ENCODE results near the gene PFKFB3. TPM values are rescaled to one million over a fixed set of nuclear protein-coding genes. Genes with fewer than 3 reads are reported as not detected.

PFKFB3 gene
- total and polyA plus RNA-seq, 2 of the 13 experiments (the other 11 are each of a cell fraction or from before 2014, with no cell fraction given): 1.2 to 13.3 TPM

DNA sequence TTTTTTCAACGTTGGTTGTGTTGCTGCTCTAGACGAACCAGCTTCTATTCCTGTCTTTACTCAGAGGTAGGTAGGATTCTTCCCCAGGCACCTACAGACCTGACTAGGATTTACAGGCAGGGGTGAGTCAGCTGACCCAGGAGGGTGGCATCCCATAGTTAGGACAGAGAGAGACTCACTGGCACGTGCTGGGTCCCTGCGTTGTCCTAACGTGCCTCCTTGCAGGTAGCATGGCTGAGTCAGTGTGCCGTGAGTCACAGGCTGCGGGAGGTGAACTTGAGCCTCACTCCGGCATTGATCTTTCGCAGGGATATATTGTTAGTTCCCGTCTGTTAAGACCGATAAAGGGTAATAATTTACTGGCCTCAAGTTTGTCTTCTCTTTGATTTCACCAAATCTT is 96.5 kb downstream of the PFKFB3 start (continued):
- TF ChIP-seq, protein P1, sequence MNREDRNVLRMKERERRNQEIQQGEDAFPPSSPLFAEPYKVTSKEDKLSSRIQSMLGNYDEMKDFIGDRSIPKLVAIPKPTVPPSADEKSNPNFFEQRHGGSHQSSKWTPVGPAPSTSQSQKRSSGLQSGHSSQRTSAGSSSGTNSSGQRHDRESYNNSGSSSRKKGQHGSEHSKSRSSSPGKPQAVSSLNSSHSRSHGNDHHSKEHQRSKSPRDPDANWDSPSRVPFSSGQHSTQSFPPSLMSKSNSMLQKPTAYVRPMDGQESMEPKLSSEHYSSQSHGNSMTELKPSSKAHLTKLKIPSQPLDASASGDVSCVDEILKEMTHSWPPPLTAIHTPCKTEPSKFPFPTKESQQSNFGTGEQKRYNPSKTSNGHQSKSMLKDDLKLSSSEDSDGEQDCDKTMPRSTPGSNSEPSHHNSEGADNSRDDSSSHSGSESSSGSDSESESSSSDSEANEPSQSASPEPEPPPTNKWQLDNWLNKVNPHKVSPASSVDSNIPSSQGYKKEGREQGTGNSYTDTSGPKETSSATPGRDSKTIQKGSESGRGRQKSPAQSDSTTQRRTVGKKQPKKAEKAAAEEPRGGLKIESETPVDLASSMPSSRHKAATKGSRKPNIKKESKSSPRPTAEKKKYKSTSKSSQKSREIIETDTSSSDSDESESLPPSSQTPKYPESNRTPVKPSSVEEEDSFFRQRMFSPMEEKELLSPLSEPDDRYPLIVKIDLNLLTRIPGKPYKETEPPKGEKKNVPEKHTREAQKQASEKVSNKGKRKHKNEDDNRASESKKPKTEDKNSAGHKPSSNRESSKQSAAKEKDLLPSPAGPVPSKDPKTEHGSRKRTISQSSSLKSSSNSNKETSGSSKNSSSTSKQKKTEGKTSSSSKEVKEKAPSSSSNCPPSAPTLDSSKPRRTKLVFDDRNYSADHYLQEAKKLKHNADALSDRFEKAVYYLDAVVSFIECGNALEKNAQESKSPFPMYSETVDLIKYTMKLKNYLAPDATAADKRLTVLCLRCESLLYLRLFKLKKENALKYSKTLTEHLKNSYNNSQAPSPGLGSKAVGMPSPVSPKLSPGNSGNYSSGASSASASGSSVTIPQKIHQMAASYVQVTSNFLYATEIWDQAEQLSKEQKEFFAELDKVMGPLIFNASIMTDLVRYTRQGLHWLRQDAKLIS (CRISPR knock-in tag; IDR thresholded peaks at IDR 0.05): no peak
- TF ChIP-seq SMYD3 (CRISPR knock-in tag; IDR thresholded peaks at IDR 0.05): no peak
- TF ChIP-seq ZKSCAN1 (IDR thresholded peaks at IDR 0.05; ENCODE audit: low read length): no peak
- no peak for TF ChIP-seq TRIM24 (CRISPR knock-in tag; IDR thresholded peaks at IDR 0.05)
- no peak for TF ChIP-seq MXI1 (IDR thresholded peaks at IDR 0.05; ENCODE audit: borderline replicate concordance, low read depth, low read length)
- TF ChIP-seq AGO1 (IDR thresholded peaks at IDR 0.05; ENCODE audit: low read depth, low read length, poor library complexity, severe bottlenecking): no peak
- no peak for TF ChIP-seq ZNF430 (CRISPR knock-in tag; IDR thresholded peaks at IDR 0.05)
- TF ChIP-seq, protein P2, sequence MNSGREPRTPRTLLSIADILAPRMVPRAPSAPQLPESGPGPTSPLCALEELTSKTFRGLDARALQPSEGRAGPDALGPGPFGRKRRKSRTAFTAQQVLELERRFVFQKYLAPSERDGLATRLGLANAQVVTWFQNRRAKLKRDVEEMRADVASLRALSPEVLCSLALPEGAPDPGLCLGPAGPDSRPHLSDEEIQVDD (CRISPR knock-in tag; IDR thresholded peaks at IDR 0.05; ENCODE audit: borderline replicate concordance): no peak
- TF ChIP-seq ZNF251 (CRISPR knock-in tag; IDR thresholded peaks at IDR 0.05): no peak
- no peak for TF ChIP-seq ZNF17 (CRISPR knock-in tag; IDR thresholded peaks at IDR 0.05)
- TF ChIP-seq TCF7 (IDR thresholded peaks at IDR 0.05; ENCODE audit: low read depth): 0 out of 2 replicates have a peak, but pooled peaks have one; percentile 39
- no peak for TF ChIP-seq FOXC1 (CRISPR knock-in tag; IDR thresholded peaks at IDR 0.05; ENCODE audit: borderline replicate concordance)
- no peak for TF ChIP-seq HOXA5 (CRISPR knock-in tag; IDR thresholded peaks at IDR 0.05)
- TF ChIP-seq SRSF1 (optimal IDR thresholded peaks at IDR 0.05; ENCODE audit: low read depth, low read length): no peak
- TF ChIP-seq, protein P3, sequence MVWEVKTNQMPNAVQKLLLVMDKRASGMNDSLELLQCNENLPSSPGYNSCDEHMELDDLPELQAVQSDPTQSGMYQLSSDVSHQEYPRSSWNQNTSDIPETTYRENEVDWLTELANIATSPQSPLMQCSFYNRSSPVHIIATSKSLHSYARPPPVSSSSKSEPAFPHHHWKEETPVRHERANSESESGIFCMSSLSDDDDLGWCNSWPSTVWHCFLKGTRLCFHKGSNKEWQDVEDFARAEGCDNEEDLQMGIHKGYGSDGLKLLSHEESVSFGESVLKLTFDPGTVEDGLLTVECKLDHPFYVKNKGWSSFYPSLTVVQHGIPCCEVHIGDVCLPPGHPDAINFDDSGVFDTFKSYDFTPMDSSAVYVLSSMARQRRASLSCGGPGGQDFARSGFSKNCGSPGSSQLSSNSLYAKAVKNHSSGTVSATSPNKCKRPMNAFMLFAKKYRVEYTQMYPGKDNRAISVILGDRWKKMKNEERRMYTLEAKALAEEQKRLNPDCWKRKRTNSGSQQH (CRISPR knock-in tag; IDR thresholded peaks at IDR 0.05; ENCODE audit: low read depth): no peak
- no peak for TF ChIP-seq ZNF484 (CRISPR knock-in tag; IDR thresholded peaks at IDR 0.05; ENCODE audit: borderline replicate concordance, low read depth)
- TF ChIP-seq, protein P4, sequence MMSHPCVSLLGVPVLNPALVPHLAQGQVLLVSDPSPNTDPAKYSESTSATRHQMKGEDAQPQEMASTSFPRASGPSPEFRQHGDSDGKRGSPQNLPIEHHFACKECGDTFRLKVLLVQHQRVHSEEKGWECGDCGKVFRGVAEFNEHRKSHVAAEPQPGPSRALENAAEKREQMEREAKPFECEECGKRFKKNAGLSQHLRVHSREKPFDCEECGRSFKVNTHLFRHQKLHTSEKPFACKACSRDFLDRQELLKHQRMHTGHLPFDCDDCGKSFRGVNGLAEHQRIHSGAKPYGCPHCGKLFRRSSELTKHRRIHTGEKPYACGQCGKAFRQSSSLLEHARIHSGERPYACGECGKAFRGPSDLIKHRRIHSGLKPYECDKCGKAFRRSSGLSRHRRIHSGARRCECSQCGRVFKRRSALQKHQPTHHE (CRISPR knock-in tag; IDR thresholded peaks at IDR 0.05; ENCODE audit: borderline replicate concordance): no peak
- TF ChIP-seq HOXD1 (CRISPR knock-in tag; IDR thresholded peaks at IDR 0.05): no peak
- TF ChIP-seq HNRNPLL (IDR thresholded peaks at IDR 0.05; ENCODE audit: low read depth, low read length, poor library complexity, severe bottlenecking): no peak
- no peak for TF ChIP-seq HES4 (CRISPR knock-in tag; IDR thresholded peaks at IDR 0.05; ENCODE audit: borderline replicate concordance)
- TF ChIP-seq CENPT (CRISPR knock-in tag; IDR thresholded peaks at IDR 0.05; ENCODE audit: low read depth): no peak
- no peak for TF ChIP-seq ZNF292 (CRISPR knock-in tag; IDR thresholded peaks at IDR 0.05; ENCODE audit: borderline replicate concordance, low read depth)
- TF ChIP-seq ZBTB37 (CRISPR knock-in tag; IDR thresholded peaks at IDR 0.05): no peak
- TF ChIP-seq ZNF234 (CRISPR knock-in tag; conservative IDR thresholded peaks at IDR 0.05): no peak
